Liver (tissue), 9 donors: ENCODE measurements around the gene NCF4. TPM values are rescaled to one million over a fixed set of nuclear protein-coding genes. Genes with fewer than 3 reads are reported as not detected.

ENCODE experiments used
- DNase-seq: peaks from one replicate; pipeline ENCODE4 v3.0.0-alpha.2; 2017; ENCODE audit warnings: low spot score
- H3K27ac ChIP-seq, 2 donors: one replicate each; pipeline ENCODE4 v1.7.0; 2013; ENCODE audit warnings: inconsistent platforms in 2 of 2, low read length in 2 of 2, control low read depth in 1 of 2, low read depth in 1 of 2, mild to moderate bottlenecking in 1 of 2
- H3K27me3 ChIP-seq, 4 donors: one replicate each; pipeline versions ENCODE4 v1.6.1 to v1.7.0; 2013; ENCODE audit warnings: low read length in 3 of 4, inconsistent platforms in 1 of 4, mild to moderate bottlenecking in 1 of 4, moderate library complexity in 1 of 4; ENCODE audit not compliant: control insufficient read depth in 4 of 4, insufficient read depth in 4 of 4
- H3K36me3 ChIP-seq, 4 donors: one replicate each; pipeline versions ENCODE4 v1.6.1 to v1.7.0; 2013; ENCODE audit warnings: low read length in 3 of 4, mild to moderate bottlenecking in 3 of 4, low read depth in 1 of 4, moderate library complexity in 1 of 4; ENCODE audit not compliant: control insufficient read depth in 4 of 4, insufficient read depth in 3 of 4
- H3K4me1 ChIP-seq, 4 donors: one replicate each; pipeline versions ENCODE4 v1.6.1 to v1.7.0; 2013; ENCODE audit warnings: low read length in 3 of 4, mild to moderate bottlenecking in 3 of 4, moderate library complexity in 1 of 4; ENCODE audit not compliant: control insufficient read depth in 4 of 4, insufficient read depth in 4 of 4
- H3K4me3 ChIP-seq, 3 donors: one replicate each; pipeline versions ENCODE4 v1.6.1 to v1.7.0; 2013; ENCODE audit warnings: low read length in 3 of 3, control low read depth in 1 of 3, low read depth in 1 of 3, mild to moderate bottlenecking in 1 of 3
- H3K9ac ChIP-seq, 2 donors: one replicate each; pipeline ENCODE4 v1.7.0; 2013; ENCODE audit warnings: low read length in 2 of 2, mild to moderate bottlenecking in 2 of 2, moderate library complexity in 2 of 2, control low read depth in 1 of 2, low read depth in 1 of 2
- H3K9me3 ChIP-seq, 4 donors: one replicate each; pipeline versions ENCODE4 v1.6.1 to v1.7.0; 2013; ENCODE audit warnings: low read length in 3 of 4; ENCODE audit not compliant: control insufficient read depth in 4 of 4
- ATF3 ChIP-seq: IDR thresholded peaks from 2 replicates; pipeline ENCODE4 v1.6.1; 2016; ENCODE audit warnings: antibody characterized with exemption
- CTCF ChIP-seq: fragments of 150-350 bp; IDR thresholded peaks from 2 replicates; pipeline ENCODE4 v1.5.1; 2017; ENCODE audit warnings: improper control_type of control experiment, low read depth, low read length; ENCODE audit not compliant: missing input control
- FOXA1 ChIP-seq: IDR thresholded peaks from 2 replicates; pipeline ENCODE4 v1.6.1; 2016; ENCODE audit warnings: antibody characterized with exemption
- FOXA2 ChIP-seq: IDR thresholded peaks from 2 replicates; pipeline ENCODE4 v1.6.1; 2016; ENCODE audit warnings: antibody characterized with exemption
- GABPA ChIP-seq, 2 donors: IDR thresholded peaks in 1 of 2; conservative IDR thresholded peaks in 1 of 2; 2 replicates each; pipeline ENCODE4 v1.6.1; 2016; ENCODE audit warnings: antibody characterized with exemption in 2 of 2, mild to moderate bottlenecking in 1 of 2, moderate library complexity in 1 of 2
- HNF4A ChIP-seq, 2 donors: conservative IDR thresholded peaks; 2 replicates each; pipeline ENCODE4 v1.6.1; 2016; ENCODE audit warnings: antibody characterized with exemption in 2 of 2, mild to moderate bottlenecking in 2 of 2
- HNF4G ChIP-seq: IDR thresholded peaks from 2 replicates; pipeline ENCODE4 v1.6.1; 2016; ENCODE audit warnings: antibody characterized with exemption
- MAX ChIP-seq: IDR thresholded peaks from 2 replicates; pipeline ENCODE4 v1.6.1; 2016; ENCODE audit warnings: antibody characterized with exemption
- NR2F2 ChIP-seq: IDR thresholded peaks from 2 replicates; pipeline ENCODE4 v1.6.1; 2016; ENCODE audit warnings: antibody characterized with exemption
- RAD21 ChIP-seq, 2 donors: IDR thresholded peaks; 2 replicates each; pipeline ENCODE4 v1.6.1; 2016; ENCODE audit warnings: antibody characterized with exemption in 2 of 2, mild to moderate bottlenecking in 2 of 2
- REST ChIP-seq: IDR thresholded peaks from 2 replicates; pipeline ENCODE4 v1.6.1; 2016; ENCODE audit warnings: antibody characterized with exemption, mild to moderate bottlenecking
- RXRA ChIP-seq, 2 donors: IDR thresholded peaks; 2 replicates each; pipeline ENCODE4 v1.6.1; 2017 to 2018; ENCODE audit warnings: antibody characterized with exemption in 2 of 2, mild to moderate bottlenecking in 1 of 2
- ZBTB33 ChIP-seq: IDR thresholded peaks from 2 replicates; pipeline ENCODE4 v1.6.1; 2016; ENCODE audit warnings: antibody characterized with exemption
- WGBS: extraction: QIAGEN DNeasy Blood & Tissue Kit; methylation state at CpG from one replicate; pipeline ENCODE4 v1.1.7; 2013; 5-methylcytosine and 5-hydroxymethylcytosine counted together
- polyA plus RNA-seq, 2 donors: library from polyadenylated mRNA; stranded (reverse) in 1 of 2; unstranded in 1 of 2; fragments of 200-250 nt in 1 of 2; fragments of >200 nt in 1 of 2; fragmentation: Nextera tagmentation in 1 of 2; extraction: Ambion mirVana in 1 of 2; gene quantifications; one replicate each; pipeline versions ENCODE4 v1.2.1 to v1.2.3, GENCODE V29; 2013 to 2015
- total RNA-seq, 2 donors: library from RNA; depleted of rRNA; stranded (reverse); fragments of >200 nt; gene quantifications; one replicate each; pipeline ENCODE4 v1.2.3, GENCODE V29; 2014
- donor health status: healthy.
- donor health status: healthy.
- donor health status: healthy.
- donor health status: healthy.
- donor health status: healthy.

The NCF4 gene
- total and polyA plus RNA-seq, 4 donors: 3.9 to 14.3 (median 5.4) TPM

- Histone ChIP-seq H3K36me3 (no peaks in the 10 kb centered on the region), H3K27ac (no peak overlapping the region), H3K9me3 (no peaks in the 10 kb centered on the region), H3K27me3 (peaks cover 0 to 4% (median 0%) of the 10 kb centered on the region in 4 donors), H3K4me1 (no peaks in the 10 kb centered on the region), H3K9ac (no peak overlapping the region), H3K4me3 (no peak overlapping the region)
- DNase-seq: no peak
- TF ChIP-seq REST: no peak
- no peak for TF ChIP-seq HNF4G
- no peak for TF ChIP-seq GABPA (IDR thresholded peaks at IDR 0.05 in 1 of 2, conservative IDR thresholded peaks at IDR 0.05 in 1 of 2)
- no peak for TF ChIP-seq MAX
- no peak for TF ChIP-seq ATF3
- no peak for TF ChIP-seq CTCF
- no peak for TF ChIP-seq ZBTB33
- TF ChIP-seq RAD21 (IDR thresholded peaks at IDR 0.05): no peak
- no peak for TF ChIP-seq FOXA1
- TF ChIP-seq NR2F2: no peak
- TF ChIP-seq FOXA2: no peak
Observed at GRCh38 chr22:36910461-36910860, 49.7 kb downstream of the NCF4 start.

- Histone ChIP-seq H3K36me3 (no peaks in the 10 kb centered on the region), H3K4me3 (no peak overlapping the region), H3K27me3 (peaks cover 0 to 4% (median 0%) of the 10 kb centered on the region in 4 donors), H3K9me3 (no peaks in the 10 kb centered on the region), H3K4me1 (no peaks in the 10 kb centered on the region), H3K27ac (no peak overlapping the region), H3K9ac (no peak overlapping the region)
- 56% methylated on average over 13 of the region's 13 CpGs for WGBS
- TF ChIP-seq FOXA1 (no peak), HNF4A (conservative IDR thresholded peaks at IDR 0.05) (no peak), RXRA (IDR thresholded peaks at IDR 0.05) (no peak)
- no peak for DNase-seq
Observed at GRCh38 chr22:36911887-36912661, 51.3 kb downstream of the NCF4 start.
